Kidney (tissue), 14 donors: ENCODE measurements around the gene BCAS3. TPM values are rescaled to one million over a fixed set of nuclear protein-coding genes. Genes with fewer than 3 reads are reported as not detected.

Experiments used
- DNase-seq, 5 donors: peaks; one replicate each; pipeline ENCODE4 v3.0.0-alpha.2; 2013 to 2020
- FAIRE-seq: peaks from 2 replicates; lab custom pipeline; 2012; peaks lifted over from hg19 to GRCh38; lab: Jason Lieb, UNC
- H3K27ac ChIP-seq, 2 donors: one replicate each; pipeline ENCODE4 v1.7.0; 2013; ENCODE audit warnings: low read depth in 2 of 2, low read length in 2 of 2, inconsistent platforms in 1 of 2
- H3K27me3 ChIP-seq: one replicate; pipeline ENCODE4 v1.7.1; 2013; ENCODE audit warnings: low read length, inconsistent platforms; ENCODE audit not compliant: control insufficient read depth, insufficient read depth
- H3K36me3 ChIP-seq, 3 donors: one replicate each; pipeline versions ENCODE4 v1.7.0 to v1.7.1; 2013; ENCODE audit warnings: low read length in 3 of 3, control low read depth in 1 of 3, inconsistent platforms in 1 of 3; ENCODE audit not compliant: insufficient read depth in 3 of 3, control insufficient read depth in 2 of 3
- H3K4me1 ChIP-seq, 3 donors: one replicate each; pipeline versions ENCODE4 v1.7.0 to v1.7.1; 2013; ENCODE audit warnings: low read length in 3 of 3, inconsistent platforms in 1 of 3, low read depth in 1 of 3; ENCODE audit not compliant: control insufficient read depth in 2 of 3, insufficient read depth in 2 of 3
- H3K4me3 ChIP-seq, 3 donors: one replicate each; pipeline versions ENCODE4 v1.7.0 to v1.8.1; 2013; ENCODE audit warnings: low read length in 3 of 3, control low read depth in 1 of 3, inconsistent platforms in 1 of 3
- H3K9ac ChIP-seq, 3 donors: one replicate each; pipeline versions ENCODE4 v1.7.0 to v1.7.1; 2013; ENCODE audit warnings: low read length in 3 of 3, control low read depth in 1 of 3, inconsistent platforms in 1 of 3
- H3K9me3 ChIP-seq, 3 donors: one replicate each; pipeline versions ENCODE4 v1.7.0 to v1.7.1; 2013; ENCODE audit warnings: low read length in 3 of 3, control low read depth in 1 of 3, inconsistent platforms in 1 of 3; ENCODE audit not compliant: control insufficient read depth in 2 of 3, insufficient read depth in 1 of 3
- CTCF ChIP-seq: IDR thresholded peaks from 3 replicates; pipeline ENCODE4 v1.5.1; 2012; ENCODE audit warnings: mild to moderate bottlenecking, moderate library complexity, borderline replicate concordance; ENCODE audit not compliant: insufficient read depth; ENCODE audit errors: extremely low read depth
- intact Hi-C: fragments of 100-400 bp; cut with DNase I; formaldehyde crosslinking; loops from one replicate; pipeline ENCODE4 v1.11.1; 2022
- polyA plus RNA-seq: library from polyadenylated mRNA; stranded (reverse); fragments of 350-450 nt; fragmentation: Illumina TruSeq; extraction: RNeasy Lipid Tissue Mini Kit (QIAGEN cat#74804); gene quantifications from one replicate; pipeline ENCODE4 v1.2.3, GENCODE V29; 2014; ENCODE audit warnings: low read depth, low replicate concordance; ENCODE audit not compliant: insufficient read depth
- total RNA-seq: library from RNA; stranded (reverse); fragmentation: NEBNext Ultra II Directional; extraction: Animal tissue kit (Norgen Biotek cat#: 25700); gene quantifications from one replicate; pipeline ENCODE4 v1.2.1, GENCODE V29; 2021
- donor health status: control.
- donor health status: control.
- donor health status: control.
- donor health status: control.
- donor health status: control.
- donor health status: DM: yes; HTN: yes; CAD: no.
- donor health status: Normal renal cell carcinoma (clear cell type).

BCAS3 gene
- total and polyA plus RNA-seq, 2 donors from 2014 or later: 18.3 to 44.1 TPM

- Histone ChIP-seq H3K27ac (peak overlapping the region in 1 of 2 donors; percentile 3), H3K27me3 (no peaks in the 10 kb centered on the region), H3K4me1 (peaks cover 5 to 9% (median 7%) of the 10 kb centered on the region in 3 donors), H3K9me3 (no peaks in the 10 kb centered on the region), H3K9ac (no peak overlapping the region), H3K36me3 (no peaks in the 10 kb centered on the region), H3K4me3 (no peak overlapping the region)
- DNase-seq: no peak
- FAIRE-seq: no peak
- intact Hi-C loops: no loop called here
- no peak for TF ChIP-seq CTCF
Measured at GRCh38 chr17:61338000-61338798, 660.5 kb downstream of the BCAS3 start.

GRCh38 chr17:61338874-61339478 lies 661.3 kb downstream of the BCAS3 start:
- no peak overlapping the region for H3K9ac ChIP-seq
- H3K9me3 ChIP-seq: no peaks in the 10 kb centered on the region
- H3K27me3 ChIP-seq: no peaks in the 10 kb centered on the region
- DNase-seq: no peak
- no peak for TF ChIP-seq CTCF
- peaks cover 5 to 9% (median 7%) of the 10 kb centered on the region in 3 donors for H3K4me1 ChIP-seq
- intact Hi-C loops: no loop called here
- no peaks in the 10 kb centered on the region for H3K36me3 ChIP-seq
- no peak overlapping the region for H3K4me3 ChIP-seq
- peak overlapping the region in 1 of 2 donors; percentile 3 for H3K27ac ChIP-seq
- FAIRE-seq: no peak

GRCh38 chr17:61340431-61341209 lies 663.0 kb downstream of the BCAS3 start:
- no peak overlapping the region for H3K27ac ChIP-seq
- intact Hi-C loops: no loop called here
- no peak for DNase-seq
- no peaks in the 10 kb centered on the region for H3K36me3 ChIP-seq
- TF ChIP-seq CTCF: no peak
- H3K9ac ChIP-seq: no peak overlapping the region
- no peak for FAIRE-seq
- H3K9me3 ChIP-seq: no peaks in the 10 kb centered on the region
- H3K4me3 ChIP-seq: no peak overlapping the region
- peaks cover 5 to 11% (median 7%) of the 10 kb centered on the region in 3 donors for H3K4me1 ChIP-seq
- no peaks in the 10 kb centered on the region for H3K27me3 ChIP-seq
